Brain microvascular endothelial cell (primary cell): Measurements from ENCODE around the gene PON3.

Source experiments
- DNase-seq: peaks from one replicate; pipeline ENCODE4 v3.0.0-alpha.2; 2020
- H3K27ac ChIP-seq: fragments of 250-450 bp; sonication (Bioruptor Pico); 2 replicates; pipeline ENCODE4 v1.5.1; 2020; ENCODE audit warnings: mild to moderate bottlenecking, moderate library complexity
- H3K27me3 ChIP-seq: fragments of 250-450 bp; sonication (Bioruptor Pico); replicated peaks from 2 replicates; pipeline ENCODE4 v1.5.1; 2020; ENCODE audit warnings: mild to moderate bottlenecking
- H3K36me3 ChIP-seq: fragments of 250-450 bp; sonication (Bioruptor Pico); replicated peaks from 2 replicates; pipeline ENCODE4 v1.5.1; 2020; ENCODE audit warnings: mild to moderate bottlenecking
- H3K4me3 ChIP-seq: 2 replicates; pipeline ENCODE4 v1.5.1; 2011; ENCODE audit warnings: low read depth, mild to moderate bottlenecking, control low read depth, low read length, moderate library complexity
- CTCF ChIP-seq: IDR thresholded peaks from 2 replicates; pipeline ENCODE4 v1.5.1; 2011; ENCODE audit warnings: low read depth, mild to moderate bottlenecking, moderate library complexity, low read length, control low read depth, inconsistent platforms; ENCODE audit errors: missing control alignments
- in situ Hi-C: cut with HindIII; loops from 2 replicates; pipeline ENCODE4 v1.10.0; 2017; ENCODE audit warnings: low sequenced_read_pairs, low pct_ligation_motif_present

Gene PON3

GRCh38 chr7:95407751-95408150 lies 11.6 kb upstream of the PON3 start:
- no peak overlapping the region for H3K4me3 ChIP-seq
- no peaks in the 10 kb centered on the region for H3K27me3 ChIP-seq
- DNase-seq = no peak
- H3K36me3 ChIP-seq = peaks cover 20% of the 10 kb centered on the region
- no peak overlapping the region for H3K27ac ChIP-seq
- in situ Hi-C loops = no loop called here
- TF ChIP-seq CTCF = no peak

DNA sequence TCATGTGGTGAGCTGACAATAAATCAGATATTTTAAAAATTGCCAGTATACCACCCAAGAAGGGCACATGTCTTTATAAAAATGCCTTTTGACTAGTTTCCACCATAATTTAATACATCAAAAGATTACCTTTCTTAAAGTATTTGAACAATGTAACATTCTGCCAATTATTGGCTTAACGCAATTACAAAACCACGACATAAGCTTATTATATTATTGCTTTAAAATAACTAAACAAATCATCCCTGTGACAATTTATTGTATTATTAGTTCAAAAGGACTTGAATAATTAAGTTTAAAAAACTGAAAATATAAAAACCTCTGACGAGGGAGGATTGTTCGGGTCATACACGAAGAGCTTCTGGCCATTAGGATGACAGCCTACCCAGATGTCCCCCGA lies 9.6 kb upstream of the PON3 start:
- H3K36me3 ChIP-seq = peaks cover 10% of the 10 kb centered on the region
- in situ Hi-C loops = no loop called here

GRCh38 chr7:95405208-95405607 lies 9.0 kb upstream of the PON3 start:
- H3K4me3 ChIP-seq = no peak overlapping the region
- peaks cover 10% of the 10 kb centered on the region for H3K36me3 ChIP-seq
- H3K27me3 ChIP-seq = no peaks in the 10 kb centered on the region
- no peak for DNase-seq
- no peak overlapping the region for H3K27ac ChIP-seq
- in situ Hi-C loops = no loop called here
- TF ChIP-seq CTCF = no peak

More for the DNA sequence above, 9.6 kb upstream of the PON3 start:
- H3K27me3 ChIP-seq = no peaks in the 10 kb centered on the region
- no peak for TF ChIP-seq CTCF
- no peak for DNase-seq
- no peak overlapping the region for H3K27ac ChIP-seq
- H3K4me3 ChIP-seq = no peak overlapping the region

- Histone ChIP-seq H3K36me3 (peaks cover 10% of the 10 kb centered on the region), H3K4me3 (no peak overlapping the region), H3K27me3 (no peaks in the 10 kb centered on the region), H3K27ac (no peak overlapping the region)
- in situ Hi-C loops = no loop called here
- no peak for TF ChIP-seq CTCF
- DNase-seq = no peak
Measured at GRCh38 chr7:95404316-95404865, 8.2 kb upstream of the PON3 start.

DNA sequence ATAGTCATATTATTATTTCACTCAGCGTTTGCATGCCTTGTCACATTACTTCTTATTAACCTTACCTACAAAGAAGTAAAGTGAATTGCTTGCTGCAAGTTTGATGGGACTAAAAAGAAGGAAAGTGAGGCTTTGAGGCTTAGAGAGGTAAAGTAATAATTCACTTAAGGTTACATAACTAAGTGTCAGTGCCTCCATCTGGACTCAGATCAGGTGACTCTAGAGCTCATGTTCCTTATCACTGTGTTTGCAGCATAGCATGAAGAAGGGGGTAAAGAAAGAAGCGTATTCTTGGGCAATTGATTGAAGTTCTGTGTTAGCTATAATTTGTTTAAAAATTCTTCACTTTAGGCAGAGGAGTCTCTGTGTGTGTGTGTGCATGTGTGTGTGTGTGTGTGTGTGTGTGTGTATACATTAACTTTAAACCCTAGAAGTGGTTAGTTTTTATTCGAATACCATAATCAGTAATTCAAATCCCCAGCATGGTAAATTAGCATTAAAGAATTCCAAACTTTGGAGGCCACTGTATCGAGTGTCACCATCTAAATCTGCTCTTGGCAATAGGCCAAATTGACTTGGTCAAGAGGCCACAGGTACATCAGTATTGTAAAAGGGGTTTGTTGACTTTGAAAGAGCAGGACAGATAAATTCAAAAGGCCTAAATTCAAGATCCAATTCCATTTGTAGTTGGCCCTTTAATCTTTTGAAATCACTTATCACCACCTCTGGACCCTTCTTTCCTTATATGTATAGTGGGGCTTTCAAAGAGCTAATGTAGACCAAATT lies 2.2 kb upstream of the PON3 start:
- H3K4me3 ChIP-seq = no peak overlapping the region
- in situ Hi-C loops = no loop called here
- no peaks in the 10 kb centered on the region for H3K27me3 ChIP-seq
- H3K36me3 ChIP-seq = peaks cover 1% of the 10 kb centered on the region
- no peak for DNase-seq
- no peak overlapping the region for H3K27ac ChIP-seq
- no peak for TF ChIP-seq CTCF
